Central memory CD4-positive, alpha-beta T cell (primary cell): ENCODE data around the gene RNASE13.
"Not testable (repeated sequence)": the region's sequence is repeated elsewhere in the genome, so short reads cannot be mapped to it uniquely, and the experiment has no call there.

Experiments used
- DNase-seq: peaks from one replicate; pipeline ENCODE4 v3.0.0; 2022

Gene RNASE13

GRCh38 chr14:21040941-21041340 is 6.3 kb upstream of the RNASE13 start:
- DNase-seq = not testable (repeated sequence)

GRCh38 chr14:21040370-21040925 is 5.8 kb upstream of the RNASE13 start:
- no peak for DNase-seq

- peak; percentile 28 for DNase-seq
Observed at GRCh38 chr14:21039585-21040369, 5.2 kb upstream of the RNASE13 start.

- DNase-seq = no peak
Observed at GRCh38 chr14:21038441-21039422, 4.1 kb upstream of the RNASE13 start.

- no peak for DNase-seq
Observed at GRCh38 chr14:21037156-21037555, 2.5 kb upstream of the RNASE13 start.

- DNase-seq = no peak
Observed at GRCh38 chr14:21036751-21037150, 2.1 kb upstream of the RNASE13 start.

- no peak for DNase-seq
Observed at GRCh38 chr14:21033133-21033698, 1.4 kb downstream of the RNASE13 start.

- no peak for DNase-seq
Observed at GRCh38 chr14:21032326-21033132, 2.1 kb downstream of the RNASE13 start.

GRCh38 chr14:21030531-21030930 is 4.1 kb downstream of the RNASE13 start:
- no peak for DNase-seq

- DNase-seq = no peak
Observed at GRCh38 chr14:21029917-21030316, 4.7 kb downstream of the RNASE13 start, which contains the start of gene TPPP2. Gene TPPP2 (plus strand): TSS chr14:21030217. CDS start chr14:21030582, 365 bp downstream.

- no peak for DNase-seq
Observed at GRCh38 chr14:21026988-21027315, 7.7 kb downstream of the RNASE13 start.

GRCh38 chr14:21026274-21026987 is 8.2 kb downstream of the RNASE13 start:
- DNase-seq = no peak

GRCh38 chr14:21025371-21026273 is 9.0 kb downstream of the RNASE13 start:
- DNase-seq = no peak

GRCh38 chr14:21024585-21025370 is 9.8 kb downstream of the RNASE13 start, which contains the start of gene NDRG2:
Gene NDRG2 (minus strand): TSS chr14:21025061. CDS start chr14:21023315, 1,746 bp downstream.
- peak; percentile 68 for DNase-seq

GRCh38 chr14:21023817-21024584 is 10.6 kb downstream of the RNASE13 start:
- DNase-seq = peak; percentile 9

GRCh38 chr14:21023174-21023573 is 11.4 kb downstream of the RNASE13 start:
- DNase-seq = no peak

- DNase-seq = no peak
Observed at GRCh38 chr14:21022686-21023085, 11.9 kb downstream of the RNASE13 start.

- no peak for DNase-seq
Observed at GRCh38 chr14:21020977-21021545, 13.5 kb downstream of the RNASE13 start.
